ENCODE measurements around the gene ITPKB.
"Not testable (repeated sequence)": the region's sequence is repeated elsewhere in the genome, so short reads cannot be mapped to it uniquely, and the experiment has no call there.

Gene ITPKB

GRCh38 chr1:226730071-226730470, 9.0 kb downstream of the ITPKB start:
- no peak for DNase-seq

GRCh38 chr1:226728448-226728847, 10.6 kb downstream of the ITPKB start:
- DNase-seq, result no peak

GRCh38 chr1:226725897-226726267, 13.2 kb downstream of the ITPKB start:
- no peak for DNase-seq

GRCh38 chr1:226723657-226724532, 15.2 kb downstream of the ITPKB start:
- peak; percentile 78 for DNase-seq

- no peak for DNase-seq
Measured at GRCh38 chr1:226722901-226723656, 16.0 kb downstream of the ITPKB start.

- DNase-seq, result no peak
Measured at GRCh38 chr1:226722240-226722900, 16.7 kb downstream of the ITPKB start.

GRCh38 chr1:226720574-226720973, 18.5 kb downstream of the ITPKB start:
- not testable (repeated sequence) for DNase-seq

GRCh38 chr1:226719596-226720387, 19.3 kb downstream of the ITPKB start:
- DNase-seq, result no peak

GRCh38 chr1:226717256-226717909, 21.7 kb downstream of the ITPKB start:
- DNase-seq, result no peak

- no peak for DNase-seq
Measured at GRCh38 chr1:226716577-226716976, 22.5 kb downstream of the ITPKB start.

- no peak for DNase-seq
Measured at GRCh38 chr1:226714148-226714547, 24.9 kb downstream of the ITPKB start.

GRCh38 chr1:226712742-226713419, 26.2 kb downstream of the ITPKB start:
- DNase-seq, result no peak

- no peak for DNase-seq
Measured at GRCh38 chr1:226711976-226712741, 26.9 kb downstream of the ITPKB start.

GRCh38 chr1:226710501-226710900, 28.6 kb downstream of the ITPKB start:
- DNase-seq, result no peak

- no peak for DNase-seq
Measured at GRCh38 chr1:226709953-226710352, 29.1 kb downstream of the ITPKB start.

- no peak for DNase-seq
Measured at GRCh38 chr1:226708967-226709396, 30.1 kb downstream of the ITPKB start.

- no peak for DNase-seq
Measured at GRCh38 chr1:226708342-226708780, 30.7 kb downstream of the ITPKB start.

- no peak for DNase-seq
Measured at GRCh38 chr1:226706684-226707083, 32.4 kb downstream of the ITPKB start.

- no peak for DNase-seq
Measured at GRCh38 chr1:226704169-226704937, 34.7 kb downstream of the ITPKB start.
